NCI-H1092 treated with DMSO at 0.1 percent for 48 hours (cell line): Measurements from ENCODE around the gene ANKRD13A.
"Not testable (repeated sequence)": the region's sequence is repeated elsewhere in the genome, so short reads cannot be mapped to it uniquely, and the experiment has no call there.

Experiments used
- DNase-seq: peaks from one replicate; lab custom pipeline; 2025; lab: John Stamatoyannopoulos, UW

ANKRD13A gene

GRCh38 chr12:109983432-109984142, 15.6 kb upstream of the ANKRD13A start:
- DNase-seq, result no peak

- DNase-seq, result not testable (repeated sequence)
Measured at GRCh38 chr12:109986236-109986635, 13.0 kb upstream of the ANKRD13A start.

- DNase-seq, result no peak
Measured at GRCh38 chr12:109987615-109988014, 11.6 kb upstream of the ANKRD13A start.

- DNase-seq, result no peak
Measured at GRCh38 chr12:109988274-109988673, 11.0 kb upstream of the ANKRD13A start.

DNA sequence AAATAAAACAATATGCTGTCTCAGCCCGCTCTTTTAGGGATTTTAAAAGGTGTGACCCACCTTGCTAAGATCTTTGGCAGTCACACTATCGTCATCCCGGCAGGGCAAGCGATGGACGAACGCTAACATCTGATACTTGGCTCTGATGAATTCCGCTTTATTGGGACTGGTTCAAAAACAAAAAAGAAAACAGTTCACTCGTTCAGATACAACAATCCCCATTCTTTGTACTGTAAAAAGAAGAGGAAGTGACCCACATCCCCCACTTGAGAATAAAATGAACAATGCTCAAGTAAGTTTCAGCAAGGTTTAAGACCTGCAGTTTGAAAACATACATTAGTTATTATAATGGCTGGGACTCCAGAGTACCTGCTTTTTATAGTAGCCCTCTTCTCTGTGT, 10.3 kb upstream of the ANKRD13A start:
- DNase-seq, result no peak

DNA sequence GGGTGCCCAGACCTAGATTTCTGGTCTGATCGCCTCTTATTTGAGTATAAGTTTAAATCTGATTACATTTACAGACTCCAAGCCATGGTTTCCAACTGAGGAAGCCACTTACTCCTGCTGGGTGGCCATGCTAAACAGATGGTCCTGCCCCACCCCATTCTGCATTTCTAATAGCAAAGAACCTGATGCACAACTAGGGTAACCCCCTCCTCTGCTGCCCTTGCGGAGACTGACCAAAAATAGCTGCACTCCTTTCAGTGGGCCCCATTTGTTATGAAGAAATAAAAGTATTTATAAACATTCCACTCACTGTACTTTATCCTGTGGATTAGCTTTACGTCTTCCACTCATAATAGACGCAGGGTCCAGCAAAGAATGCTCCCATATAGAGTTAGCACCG, 9.8 kb upstream of the ANKRD13A start:
- DNase-seq, result no peak

DNA sequence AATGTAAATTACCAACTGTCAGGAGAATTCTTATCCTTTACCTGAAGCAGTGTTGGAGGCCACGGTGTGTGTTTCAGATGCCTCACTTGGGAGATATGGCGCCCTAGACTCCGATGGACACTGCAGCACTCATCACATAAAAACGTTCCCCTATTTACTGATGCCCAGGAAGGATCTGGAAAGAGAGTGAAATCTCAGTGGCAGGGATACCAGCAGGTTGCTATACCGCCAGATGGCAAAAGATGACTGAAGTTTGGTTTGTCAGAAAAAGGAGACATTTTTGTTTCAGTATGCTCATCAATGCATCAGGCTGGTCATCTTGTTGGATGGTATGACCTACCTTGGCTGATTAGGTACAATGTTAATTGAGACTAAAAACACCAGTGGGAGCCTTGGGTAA, 7.6 kb upstream of the ANKRD13A start:
- no peak for DNase-seq

DNA sequence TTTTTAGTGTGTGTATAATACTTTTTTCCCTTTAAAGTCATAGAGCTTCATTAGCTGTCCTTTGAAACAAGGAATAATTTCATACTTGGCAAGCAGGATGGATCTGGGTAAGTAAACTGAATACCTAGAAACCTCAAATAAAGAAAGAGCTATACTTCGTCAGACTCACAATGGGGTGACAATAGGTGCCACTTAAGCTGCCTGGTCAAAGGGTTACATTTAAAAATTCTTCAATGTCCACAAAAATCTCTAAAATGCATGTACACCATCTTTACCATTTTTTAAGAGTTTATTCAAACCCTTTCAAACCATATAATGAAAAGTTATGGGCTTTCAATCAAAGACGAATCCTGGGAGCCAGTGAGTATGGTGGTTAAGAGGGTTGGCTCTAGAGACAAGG, 6.1 kb upstream of the ANKRD13A start:
- no peak for DNase-seq

DNA sequence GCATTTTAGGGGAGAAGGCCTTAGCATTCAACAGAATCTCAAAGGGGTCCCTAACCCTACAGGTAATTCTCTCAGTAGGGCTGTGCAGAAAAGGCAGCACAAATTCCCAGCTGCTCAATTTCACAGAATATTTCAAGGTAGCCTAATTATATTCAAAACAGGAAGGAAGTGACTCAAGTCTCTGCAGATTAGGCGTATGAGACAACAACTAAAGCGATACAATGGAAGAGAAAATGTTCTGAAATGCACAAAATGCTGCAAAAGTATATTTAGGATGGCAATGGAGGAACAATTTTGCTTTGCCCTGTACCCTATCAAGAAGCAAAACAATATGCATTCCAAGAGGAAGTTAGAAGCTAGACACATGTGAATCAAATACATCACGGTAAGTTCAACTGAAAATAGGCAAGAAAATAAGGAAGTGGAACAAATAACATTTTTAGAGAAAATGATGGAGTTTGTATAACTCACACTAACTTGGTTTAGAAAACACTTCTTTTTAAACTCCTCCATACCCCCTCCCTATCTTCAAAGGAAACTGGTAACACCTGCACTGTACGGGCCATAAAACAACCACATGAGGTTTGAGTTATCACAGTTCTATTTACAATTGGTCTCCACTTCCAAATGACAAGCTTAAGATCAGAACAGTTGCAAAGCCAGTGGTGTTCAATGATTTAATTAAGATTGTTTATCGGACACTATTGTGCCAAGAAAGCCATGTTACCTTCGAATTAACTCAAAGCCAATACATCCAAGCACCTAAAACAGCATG, 4.6 kb upstream of the ANKRD13A start:
- DNase-seq, result no peak

DNA sequence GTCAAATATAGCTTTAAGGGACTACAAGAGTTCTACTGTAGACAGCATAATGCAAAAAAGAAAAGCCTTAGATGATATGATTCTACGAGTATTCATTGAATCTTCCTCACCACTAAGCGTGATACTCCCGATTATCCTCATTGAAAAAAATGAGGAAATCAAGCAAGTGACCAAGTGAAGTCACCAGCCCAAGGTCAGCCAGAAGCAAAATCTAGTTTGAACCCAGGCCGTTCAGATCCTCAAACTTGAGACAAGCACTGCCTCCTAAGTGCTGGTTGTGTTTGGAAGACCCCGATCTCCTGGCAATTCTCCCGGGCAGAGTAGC, 3.9 kb upstream of the ANKRD13A start:
- DNase-seq, result no peak

- DNase-seq, result peak; percentile 78
Measured at GRCh38 chr12:109995686-109996482, 3.3 kb upstream of the ANKRD13A start, which contains the start of gene GIT2. TSS of gene GIT2 (minus strand) at chr12:109996368. CDS start at chr12:109996224, 144 bp downstream.

GRCh38 chr12:109996483-109996853, 2.8 kb upstream of the ANKRD13A start:
- no peak for DNase-seq

DNA sequence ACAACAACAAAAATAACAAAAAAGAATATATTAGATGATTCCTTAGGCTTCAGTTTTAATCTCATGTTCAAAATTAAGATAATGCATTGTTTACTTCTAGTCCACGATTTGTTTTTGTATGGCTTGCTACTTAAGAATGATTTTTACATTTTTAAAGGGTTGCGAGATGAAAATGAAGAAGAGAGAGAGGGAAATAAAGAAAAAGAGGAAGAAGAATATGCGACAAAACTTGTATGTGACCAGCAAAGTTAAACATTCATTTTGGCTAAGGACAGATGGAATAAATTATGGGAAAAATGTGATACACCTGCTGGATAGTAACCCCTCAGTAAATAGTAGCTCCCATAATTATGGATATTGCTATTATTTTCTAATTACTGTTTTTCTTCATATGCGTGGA, 1.8 kb upstream of the ANKRD13A start:
- no peak for DNase-seq

- DNase-seq, result no peak
Measured at GRCh38 chr12:109998241-109998903, 858 bp upstream of the ANKRD13A start.

DNA sequence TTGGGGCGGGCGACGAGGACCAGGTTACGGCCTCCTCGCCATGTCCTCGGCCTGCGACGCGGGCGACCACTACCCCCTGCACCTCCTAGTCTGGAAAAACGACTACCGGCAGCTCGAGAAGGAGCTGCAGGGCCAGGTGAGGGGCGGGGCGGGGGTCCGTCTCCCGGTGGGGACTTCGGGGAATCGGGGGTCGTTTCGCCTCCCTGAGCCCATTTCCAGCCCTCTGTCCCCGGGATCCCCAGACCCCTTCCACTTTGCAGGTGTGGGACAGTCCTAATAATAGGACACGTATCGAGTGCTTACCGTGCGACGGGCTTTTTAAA, 380 bp downstream of the ANKRD13A start:
- DNase-seq, result no peak

DNA sequence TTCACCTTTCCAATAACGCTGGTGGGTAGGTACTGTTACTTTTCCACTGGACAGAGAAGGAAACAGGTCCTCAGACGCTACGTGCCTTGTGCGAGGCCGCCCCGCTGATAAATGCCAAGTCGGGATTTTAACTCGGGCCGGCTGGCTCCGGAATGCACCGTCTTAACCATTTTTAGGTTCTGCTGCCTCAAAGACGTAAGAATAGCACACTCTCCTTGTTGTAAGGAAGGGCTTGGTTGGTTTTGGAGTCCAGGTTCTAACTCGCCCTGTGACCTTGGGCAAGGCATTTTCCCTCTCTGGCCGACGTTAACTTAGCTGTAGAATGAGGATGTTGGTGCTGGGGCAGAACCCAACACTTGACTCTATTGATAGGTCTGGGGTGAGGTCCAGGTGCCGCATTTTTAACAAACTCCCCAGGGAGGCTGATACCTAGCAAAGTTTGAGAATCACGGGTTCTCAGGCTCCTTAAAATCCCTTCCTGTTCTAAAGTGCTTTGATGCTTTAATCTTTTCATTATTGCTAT, 814 bp downstream of the ANKRD13A start:
- DNase-seq, result no peak

DNA sequence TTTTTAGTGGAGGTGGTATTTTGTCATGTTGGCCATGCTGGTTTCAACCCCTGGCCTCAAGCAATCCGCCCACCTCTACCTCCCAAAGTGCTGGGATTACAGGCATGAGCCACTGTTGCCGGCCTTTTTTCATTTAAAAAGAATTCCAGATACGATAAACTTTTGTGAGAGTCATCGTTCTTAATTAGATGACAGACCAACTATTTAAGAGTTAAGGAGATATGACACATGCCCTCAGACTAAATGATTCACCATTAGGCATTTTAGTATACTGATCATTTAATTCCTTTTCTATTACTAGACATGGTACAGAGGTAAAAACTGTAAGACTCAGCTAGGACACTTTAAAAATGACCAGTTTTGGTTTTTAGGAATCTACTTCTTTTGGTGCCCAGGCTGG, 2.4 kb downstream of the ANKRD13A start:
- DNase-seq, result no peak

DNA sequence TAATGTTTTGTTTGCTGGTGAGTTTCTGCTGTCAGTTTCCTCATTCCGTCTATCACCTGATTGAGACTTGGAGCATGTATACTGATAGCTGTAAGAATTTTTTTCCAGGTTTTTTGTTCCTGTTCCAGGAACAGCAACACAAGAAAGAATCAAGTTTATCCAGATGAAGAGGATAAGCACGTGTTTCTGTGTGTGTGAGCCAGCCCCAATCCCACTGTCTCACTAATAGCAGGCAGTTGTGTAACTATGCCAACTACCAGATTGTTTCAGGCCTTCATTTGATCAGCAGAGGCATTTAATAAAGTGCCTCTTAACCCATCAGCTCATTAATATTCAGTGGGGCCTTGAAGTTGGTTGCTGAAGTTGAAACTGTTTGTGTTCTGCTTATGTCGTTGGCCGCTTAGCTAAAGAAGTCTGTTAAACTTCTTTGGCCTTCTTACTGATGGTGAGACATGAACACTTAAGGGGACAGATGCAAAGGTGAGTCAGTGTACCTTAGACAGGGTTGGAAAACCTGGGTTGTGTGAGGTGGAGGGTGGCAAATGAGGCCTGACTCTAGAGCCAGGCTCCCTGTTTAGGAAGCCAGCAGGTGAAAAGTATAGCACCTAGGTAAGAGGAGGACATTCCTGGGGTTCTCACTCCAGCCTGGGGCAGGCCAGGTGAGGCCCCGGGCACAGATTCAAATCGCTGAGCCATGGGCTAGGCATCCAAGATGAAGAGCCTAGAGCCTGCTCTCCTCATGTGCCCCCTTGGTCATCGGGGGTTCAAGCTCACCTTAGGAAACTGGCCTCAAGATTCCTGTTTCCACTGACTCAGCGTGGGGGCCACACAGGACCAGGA, 3.7 kb downstream of the ANKRD13A start:
- DNase-seq, result no peak

GRCh38 chr12:110004598-110004997, 5.4 kb downstream of the ANKRD13A start:
- DNase-seq, result no peak

- no peak for DNase-seq
Measured at GRCh38 chr12:110005319-110005973, 6.2 kb downstream of the ANKRD13A start.

DNA sequence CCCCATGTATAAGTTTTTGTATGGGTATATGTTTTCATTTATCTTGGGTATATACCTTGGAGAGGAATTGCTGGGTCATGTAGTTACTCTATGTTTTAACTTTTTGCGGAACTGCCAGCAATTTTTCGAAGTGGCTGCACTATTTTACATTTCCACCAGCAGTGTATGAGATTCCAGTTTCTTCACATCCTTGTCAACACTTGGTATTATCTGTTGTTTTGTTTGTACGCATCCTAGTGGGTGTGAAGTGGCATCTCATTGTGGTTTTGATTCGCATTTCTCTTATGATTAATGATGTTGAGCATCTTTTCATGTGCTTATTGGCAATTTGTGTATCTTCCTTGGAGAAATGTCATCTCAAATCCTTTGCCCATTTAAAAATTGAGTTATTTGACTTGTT, 6.9 kb downstream of the ANKRD13A start:
- DNase-seq, result no peak
